Astrocyte (in vitro differentiated cells and primary cell): ENCODE measurements around the gene CRACDL. TPM values are rescaled to one million over a fixed set of nuclear protein-coding genes. Genes with fewer than 3 reads are reported as not detected.
A peak's percentile ranks its signal among the peaks of the same experiment; 100 is the strongest.

Experiments used
- DNase-seq: peaks from one replicate; pipeline ENCODE4 v3.0.0-alpha.2; 2010; ENCODE audit warnings: low read depth
- FAIRE-seq: peaks from 2 replicates; lab custom pipeline; 2011; peaks lifted over from hg19 to GRCh38; lab: Jason Lieb, UNC
- H2AFZ ChIP-seq: 2 replicates; pipeline ENCODE4 v1.6.0; 2012; ENCODE audit warnings: low read depth, low read length, inconsistent platforms
- H3K27ac ChIP-seq: 2 replicates; pipeline ENCODE4 v1.5.1; 2011; ENCODE audit warnings: low read depth, low read length, inconsistent platforms
- H3K27me3 ChIP-seq: 2 replicates; pipeline ENCODE4 v1.6.0; 2011; ENCODE audit warnings: low read length, inconsistent platforms; ENCODE audit not compliant: insufficient read depth
- H3K36me3 ChIP-seq: 2 replicates; pipeline ENCODE4 v1.5.1; 2011; ENCODE audit warnings: low read length, inconsistent platforms; ENCODE audit not compliant: insufficient read depth
- H3K4me1 ChIP-seq: 2 replicates; pipeline ENCODE4 v1.5.1; 2011; ENCODE audit warnings: low read length, inconsistent platforms; ENCODE audit not compliant: insufficient read depth
- H3K4me2 ChIP-seq: 2 replicates; pipeline ENCODE4 v1.6.0; 2012; ENCODE audit warnings: low read length, inconsistent platforms
- H3K4me3 ChIP-seq: 2 replicates; pipeline ENCODE4 v1.5.1; 2011; ENCODE audit warnings: low read depth, mild to moderate bottlenecking, low read length, inconsistent platforms; ENCODE audit not compliant: insufficient read depth
- H3K79me2 ChIP-seq: 2 replicates; pipeline ENCODE4 v1.6.0; 2012; ENCODE audit warnings: mild to moderate bottlenecking, low read length, inconsistent platforms; ENCODE audit not compliant: insufficient read depth
- H3K9ac ChIP-seq: 2 replicates; pipeline ENCODE4 v1.6.0; 2012; ENCODE audit warnings: mild to moderate bottlenecking, low read length, inconsistent platforms
- H3K9me3 ChIP-seq: 2 replicates; pipeline ENCODE4 v1.5.1; 2012; ENCODE audit warnings: low read depth, mild to moderate bottlenecking, low read length, inconsistent platforms; ENCODE audit not compliant: insufficient read depth
- H4K20me1 ChIP-seq: 2 replicates; pipeline ENCODE4 v1.6.0; 2012; ENCODE audit warnings: low read length, inconsistent platforms; ENCODE audit not compliant: insufficient read depth
- H3K27ac Mint-ChIP-seq: one replicate; pipeline ENCODE4 v1.8.0; 2021; ENCODE audit warnings: mild to moderate bottlenecking, mixed read lengths; ENCODE audit not compliant: unreplicated experiment
- H3K27me3 Mint-ChIP-seq: one replicate; pipeline ENCODE4 v1.8.0; 2021; ENCODE audit warnings: low read depth, mixed read lengths; ENCODE audit not compliant: unreplicated experiment
- H3K36me3 Mint-ChIP-seq: one replicate; pipeline ENCODE4 v1.8.0; 2021; ENCODE audit warnings: low read depth, mixed read lengths; ENCODE audit not compliant: unreplicated experiment
- H3K4me1 Mint-ChIP-seq: one replicate; pipeline ENCODE4 v1.8.0; 2021; ENCODE audit warnings: low read depth, mixed read lengths; ENCODE audit not compliant: unreplicated experiment
- H3K4me3 Mint-ChIP-seq: one replicate; pipeline ENCODE4 v1.8.0; 2021; ENCODE audit warnings: mild to moderate bottlenecking, moderate library complexity, mixed read lengths; ENCODE audit not compliant: unreplicated experiment
- H3K9me3 Mint-ChIP-seq: one replicate; pipeline ENCODE4 v1.8.0; 2021; ENCODE audit warnings: mild to moderate bottlenecking, mixed read lengths; ENCODE audit not compliant: unreplicated experiment
- CTCF ChIP-seq: IDR thresholded peaks from 2 replicates; pipeline ENCODE4 v1.5.1; 2011; ENCODE audit warnings: low read depth, mild to moderate bottlenecking, inconsistent platforms, low read length, moderate library complexity; ENCODE audit not compliant: insufficient read depth
- EZH2 ChIP-seq: IDR thresholded peaks from 2 replicates; pipeline ENCODE4 v1.6.1; 2012; ENCODE audit warnings: mild to moderate bottlenecking, low read length, inconsistent platforms; ENCODE audit not compliant: insufficient read depth
- total RNA-seq: library from RNA; stranded (reverse); gene quantifications from 2 replicates; pipeline ENCODE4 v1.2.1, GENCODE V29; 2021

CRACDL gene
- total RNA-seq, 1 donor from 2014 or later, result 1.8 TPM

DNA sequence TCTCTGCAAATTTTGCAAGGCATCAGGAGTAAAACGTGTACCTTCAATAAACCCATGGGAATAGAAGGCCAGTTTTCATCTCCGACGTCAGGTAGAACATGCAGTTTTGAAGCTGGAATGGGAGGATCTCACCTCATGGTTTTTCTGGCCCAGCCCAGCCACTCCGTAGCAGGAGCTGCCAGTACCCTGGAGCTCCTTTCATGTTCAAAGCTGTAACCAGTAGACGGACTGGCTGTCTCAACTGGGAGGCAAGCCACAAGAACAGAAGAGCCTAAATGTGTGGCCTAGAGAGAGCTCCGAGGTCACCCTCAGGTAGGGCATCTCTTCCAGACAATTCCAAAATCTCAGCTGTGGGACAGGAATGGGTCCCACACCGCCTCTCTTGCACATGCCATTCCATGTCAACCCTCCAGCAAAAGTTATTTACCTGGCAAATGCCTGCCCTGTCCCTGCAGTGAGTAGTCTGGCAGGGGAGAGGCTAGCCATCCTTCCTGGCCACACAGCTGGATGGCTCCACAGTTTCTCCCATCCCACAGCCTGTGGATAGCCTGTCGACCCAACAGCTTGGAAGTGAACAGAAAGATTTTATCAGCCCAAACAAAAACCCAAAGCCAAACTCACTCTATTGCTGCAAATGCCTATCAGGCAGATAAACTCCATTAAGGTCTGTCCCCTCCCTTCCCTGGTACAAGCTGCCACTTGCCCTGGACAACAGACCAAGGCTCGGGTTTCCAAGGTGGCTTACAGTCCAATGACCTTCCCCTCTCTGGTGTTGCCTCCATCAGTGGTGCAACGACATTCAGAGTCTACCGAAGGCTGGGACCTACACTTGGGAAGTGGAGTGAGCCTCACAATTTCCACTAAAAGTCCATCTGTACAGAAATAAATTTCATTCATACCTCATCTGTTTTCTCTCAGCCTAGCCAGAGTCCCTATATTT, 27.8 kb downstream of the CRACDL start:
- H3K36me3 ChIP-seq, result no peaks in the 10 kb centered on the region
- H3K9me3 ChIP-seq, result no peaks in the 10 kb centered on the region
- H3K4me2 ChIP-seq, result peak overlapping the region; percentile 68
- FAIRE-seq (no peak), DNase-seq (no peak)
- no peak overlapping the region for H3K27ac ChIP-seq
- Mint-ChIP-seq H3K27ac (peak overlapping the region; percentile 77), H3K4me1 (peaks cover 48% of the 10 kb centered on the region), H3K36me3 (no peaks in the 10 kb centered on the region), H3K4me3 (peak overlapping the region; percentile 59), H3K9me3 (no peaks in the 10 kb centered on the region), H3K27me3 (no peaks in the 10 kb centered on the region)
- H3K27me3 ChIP-seq, result no peaks in the 10 kb centered on the region
- H3K4me3 ChIP-seq, result no peak overlapping the region
- TF ChIP-seq CTCF, result no peak
- no peak for TF ChIP-seq EZH2
- H4K20me1 ChIP-seq, result no peaks in the 10 kb centered on the region
- H3K4me1 ChIP-seq, result peaks cover 38% of the 10 kb centered on the region
- H2AFZ ChIP-seq, result no peak overlapping the region
- H3K79me2 ChIP-seq, result no peaks in the 10 kb centered on the region
- no peak overlapping the region for H3K9ac ChIP-seq

- H4K20me1 ChIP-seq, result no peaks in the 10 kb centered on the region
- H2AFZ ChIP-seq, result no peak overlapping the region
- TF ChIP-seq CTCF, result no peak
- TF ChIP-seq EZH2, result no peak
- Mint-ChIP-seq H3K4me3 (no peak overlapping the region), H3K36me3 (no peaks in the 10 kb centered on the region), H3K27ac (no peak overlapping the region), H3K27me3 (peaks cover 6% of the 10 kb centered on the region), H3K9me3 (no peaks in the 10 kb centered on the region), H3K4me1 (peaks cover 39% of the 10 kb centered on the region)
- H3K9me3 ChIP-seq, result no peaks in the 10 kb centered on the region
- H3K4me1 ChIP-seq, result peaks cover 30% of the 10 kb centered on the region
- H3K79me2 ChIP-seq, result no peaks in the 10 kb centered on the region
- H3K9ac ChIP-seq, result no peak overlapping the region
- DNase-seq (no peak), FAIRE-seq (no peak)
- no peaks in the 10 kb centered on the region for H3K36me3 ChIP-seq
- H3K27ac ChIP-seq, result no peak overlapping the region
- H3K4me2 ChIP-seq, result no peak overlapping the region
- no peak overlapping the region for H3K4me3 ChIP-seq
- no peaks in the 10 kb centered on the region for H3K27me3 ChIP-seq
Observed at GRCh38 chr2:98907385-98907784, 28.6 kb downstream of the CRACDL start.
